Measurements from ENCODE around the gene UGT2B10.
"Not testable (repeated sequence)": the region's sequence is repeated elsewhere in the genome, so short reads cannot be mapped to it uniquely, and the experiment has no call there.

UGT2B10 gene

DNA sequence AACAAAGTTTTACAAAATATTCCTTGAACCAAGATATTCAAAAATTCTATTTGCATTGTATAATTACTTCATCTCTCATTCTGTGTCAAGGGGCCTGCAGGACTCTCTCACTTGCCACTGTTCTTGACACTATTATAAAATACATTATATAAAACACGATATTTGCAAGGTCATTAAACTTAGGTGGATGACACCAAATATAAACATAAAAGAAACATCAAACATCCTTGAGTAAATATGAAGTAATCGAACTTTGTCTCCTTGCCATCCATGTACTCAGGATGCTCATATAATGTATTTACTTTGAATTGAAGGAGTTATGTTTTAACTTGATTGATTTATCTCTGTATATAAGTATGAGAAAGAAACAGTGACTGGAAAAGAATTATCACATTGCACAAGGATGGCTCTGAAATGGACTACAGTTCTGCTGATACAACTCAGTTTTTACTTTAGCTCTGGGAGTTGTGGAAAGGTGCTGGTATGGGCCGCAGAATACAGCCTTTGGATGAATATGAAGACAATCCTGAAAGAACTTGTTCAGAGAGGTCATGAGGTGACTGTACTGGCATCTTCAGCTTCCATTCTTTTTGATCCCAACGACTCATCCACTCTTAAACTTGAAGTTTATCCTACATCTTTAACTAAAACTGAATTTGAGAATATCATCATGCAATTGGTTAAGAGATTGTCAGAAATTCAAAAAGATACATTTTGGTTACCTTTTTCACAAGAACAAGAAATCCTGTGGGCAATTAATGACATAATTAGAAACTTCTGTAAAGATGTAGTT lies at the start of gene UGT2B10:
UGT2B10 (plus strand) TSS at position 378 of the 793 bp plus-strand sequence; CDS start at position 404, 26 bp downstream.
- H3K4me3 ChIP-seq (ENCODE audit: low read depth, low read length), result not testable (repeated sequence)
- peak; percentile 79 for DNase-seq (ENCODE audit: low read depth)

DNA sequence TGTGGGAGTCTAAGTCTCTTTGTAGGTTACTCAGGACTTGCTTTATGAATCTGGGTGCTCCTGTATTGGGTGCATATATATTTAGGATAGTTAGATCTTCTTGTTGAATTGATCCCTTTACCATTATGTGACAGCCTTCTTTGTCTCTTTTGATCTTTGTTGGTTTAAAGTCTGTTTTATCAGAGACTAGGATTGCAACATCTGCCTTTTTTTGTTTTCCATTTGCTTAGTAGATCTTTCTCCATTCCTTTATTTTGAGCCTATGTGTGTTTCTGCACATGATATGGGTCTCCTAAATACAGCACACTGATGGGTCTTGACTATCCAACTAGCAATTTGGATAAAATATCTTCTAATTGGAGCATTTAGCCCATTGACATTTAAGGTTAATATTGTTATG lies 44.0 kb upstream of the UGT2B10 start:
- H3K4me3 ChIP-seq (ENCODE audit: low read depth, low read length); DNase-seq (ENCODE audit: low read depth): not testable (repeated sequence)

DNA sequence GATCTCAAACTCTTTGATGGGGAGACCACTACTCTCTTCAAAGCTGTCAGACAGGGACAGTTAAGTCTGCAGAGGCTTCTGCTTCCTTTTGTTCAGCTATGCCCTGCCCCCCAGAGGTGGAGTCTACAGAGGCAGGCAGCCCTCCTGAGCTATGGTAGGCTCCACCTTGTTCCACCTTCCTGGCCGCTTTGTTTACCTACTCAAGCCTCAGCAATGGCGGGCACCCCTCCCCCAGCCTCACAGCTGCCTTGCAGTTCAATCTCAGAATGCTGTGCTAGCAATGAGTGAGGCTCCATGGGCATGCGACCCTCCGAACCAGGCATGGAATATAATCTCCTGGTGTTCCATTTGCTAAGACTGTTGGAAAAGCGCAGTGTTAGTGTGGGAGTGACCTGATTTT lies 42.1 kb upstream of the UGT2B10 start:
- H3K4me3 ChIP-seq (ENCODE audit: low read depth, low read length), result no peak overlapping the region
- DNase-seq (ENCODE audit: low read depth), result no peak
- TF ChIP-seq CTCF (IDR thresholded peaks at IDR 0.05; ENCODE audit: control insufficient read depth, extremely low read depth, insufficient read depth), result no peak

GRCh38 chr4:68780232-68780631 lies 35.6 kb upstream of the UGT2B10 start:
- H3K4me3 ChIP-seq (ENCODE audit: low read depth, low read length), result no peak overlapping the region
- no peak for TF ChIP-seq CTCF (IDR thresholded peaks at IDR 0.05; ENCODE audit: control insufficient read depth, extremely low read depth, insufficient read depth)
- no peak for DNase-seq (ENCODE audit: low read depth)

DNA sequence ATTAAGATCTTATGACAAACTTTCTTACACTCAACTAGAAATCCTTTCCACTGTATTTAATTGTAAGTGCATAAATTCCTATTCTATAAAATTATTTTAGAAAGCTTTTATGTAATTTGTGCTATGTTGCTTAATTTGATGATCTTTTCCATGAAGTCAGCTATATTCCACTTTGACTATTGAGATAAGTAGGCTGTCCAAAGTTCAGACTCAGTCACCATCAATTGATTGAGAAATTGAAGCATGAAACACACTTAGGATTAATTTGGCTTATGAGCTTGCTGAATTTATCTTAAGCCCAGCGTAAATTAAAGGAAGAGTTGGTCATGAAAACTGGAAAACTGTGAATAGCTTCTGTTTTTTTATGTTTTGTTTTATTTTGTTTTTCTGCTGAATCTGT lies 18.7 kb upstream of the UGT2B10 start:
- no peak for TF ChIP-seq CTCF (IDR thresholded peaks at IDR 0.05; ENCODE audit: control insufficient read depth, extremely low read depth, insufficient read depth)
- no peak for DNase-seq (ENCODE audit: low read depth)
- no peak overlapping the region for H3K4me3 ChIP-seq (ENCODE audit: low read depth, low read length)

DNA sequence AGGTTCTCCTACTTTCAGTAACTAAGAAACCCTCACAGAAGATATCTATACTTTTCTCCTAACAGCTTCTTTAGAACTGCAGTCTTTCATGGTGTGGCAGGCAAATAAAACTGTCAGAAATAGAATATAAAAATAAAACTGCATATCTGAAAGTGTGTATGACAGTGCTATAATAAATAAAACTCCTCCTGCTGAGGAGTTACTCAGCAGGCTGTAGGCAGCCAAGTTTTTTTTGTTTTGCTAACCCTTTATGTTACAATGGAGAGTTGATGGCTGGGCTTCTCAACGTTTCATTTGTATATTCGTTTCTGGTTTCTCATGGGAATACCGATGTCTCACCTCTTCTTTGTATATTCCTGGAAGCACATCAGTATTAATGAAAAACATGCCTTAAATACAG lies 18.2 kb upstream of the UGT2B10 start:
- TF ChIP-seq CTCF (IDR thresholded peaks at IDR 0.05; ENCODE audit: control insufficient read depth, extremely low read depth, insufficient read depth), result no peak
- H3K4me3 ChIP-seq (ENCODE audit: low read depth, low read length), result no peak overlapping the region
- no peak for DNase-seq (ENCODE audit: low read depth)

- H3K4me3 ChIP-seq (ENCODE audit: low read depth, low read length), result no peak overlapping the region
- TF ChIP-seq CTCF (IDR thresholded peaks at IDR 0.05; ENCODE audit: control insufficient read depth, extremely low read depth, insufficient read depth), result no peak
- DNase-seq (ENCODE audit: low read depth), result no peak
Observed at GRCh38 chr4:68803013-68803412, 12.8 kb upstream of the UGT2B10 start.

DNA sequence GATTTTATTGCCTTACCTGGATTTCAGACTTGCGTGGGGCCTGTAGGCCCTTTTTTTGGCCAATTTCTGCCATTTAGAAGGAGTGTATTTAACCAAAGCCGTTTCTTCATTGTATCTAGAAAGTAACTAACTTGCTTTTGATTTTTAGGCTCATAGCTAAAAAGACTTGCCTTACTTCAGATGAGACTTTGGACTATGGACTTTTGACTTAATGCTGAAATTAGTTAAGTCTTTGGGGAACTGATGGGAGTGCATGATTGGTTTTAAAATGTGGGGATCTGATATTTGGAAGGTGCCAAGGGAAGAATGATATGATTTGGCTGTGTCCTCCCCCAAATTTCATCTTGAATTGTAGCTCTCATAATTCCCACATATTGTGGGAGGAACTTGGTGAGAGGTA lies 7.7 kb upstream of the UGT2B10 start:
- TF ChIP-seq CTCF (IDR thresholded peaks at IDR 0.05; ENCODE audit: control insufficient read depth, extremely low read depth, insufficient read depth), result no peak
- no peak for DNase-seq (ENCODE audit: low read depth)
- H3K4me3 ChIP-seq (ENCODE audit: low read depth, low read length), result no peak overlapping the region

All from LNCaP clone FGC (cell line).